Measurements from ENCODE around the gene STX8.
"Not testable (repeated sequence)": the region's sequence is repeated elsewhere in the genome, so short reads cannot be mapped to it uniquely, and the experiment has no call there.

The STX8 gene

GRCh38 chr17:9287306-9287705 is 288.3 kb downstream of the STX8 start:
- DNase-seq = no peak

DNA sequence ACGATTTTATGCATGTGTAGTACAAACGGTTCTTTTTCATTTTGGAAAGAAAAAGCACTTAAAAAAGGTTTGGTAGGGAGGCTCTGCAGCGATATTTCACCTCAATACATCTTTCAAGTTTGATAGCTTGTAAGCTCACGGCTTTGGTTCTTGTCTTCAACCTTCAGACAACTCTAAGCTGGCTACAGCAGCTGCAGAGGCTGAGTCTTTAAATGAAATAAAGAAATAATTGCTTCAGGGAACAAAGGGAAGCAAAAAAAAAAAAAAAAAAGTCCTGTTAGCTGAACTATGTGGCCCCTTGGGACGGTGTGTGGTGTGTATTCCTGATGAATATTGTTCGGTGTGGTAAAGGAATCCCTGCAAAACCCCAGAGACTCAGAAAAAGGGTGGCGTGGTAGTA is 289.2 kb downstream of the STX8 start:
- DNase-seq = no peak

DNA sequence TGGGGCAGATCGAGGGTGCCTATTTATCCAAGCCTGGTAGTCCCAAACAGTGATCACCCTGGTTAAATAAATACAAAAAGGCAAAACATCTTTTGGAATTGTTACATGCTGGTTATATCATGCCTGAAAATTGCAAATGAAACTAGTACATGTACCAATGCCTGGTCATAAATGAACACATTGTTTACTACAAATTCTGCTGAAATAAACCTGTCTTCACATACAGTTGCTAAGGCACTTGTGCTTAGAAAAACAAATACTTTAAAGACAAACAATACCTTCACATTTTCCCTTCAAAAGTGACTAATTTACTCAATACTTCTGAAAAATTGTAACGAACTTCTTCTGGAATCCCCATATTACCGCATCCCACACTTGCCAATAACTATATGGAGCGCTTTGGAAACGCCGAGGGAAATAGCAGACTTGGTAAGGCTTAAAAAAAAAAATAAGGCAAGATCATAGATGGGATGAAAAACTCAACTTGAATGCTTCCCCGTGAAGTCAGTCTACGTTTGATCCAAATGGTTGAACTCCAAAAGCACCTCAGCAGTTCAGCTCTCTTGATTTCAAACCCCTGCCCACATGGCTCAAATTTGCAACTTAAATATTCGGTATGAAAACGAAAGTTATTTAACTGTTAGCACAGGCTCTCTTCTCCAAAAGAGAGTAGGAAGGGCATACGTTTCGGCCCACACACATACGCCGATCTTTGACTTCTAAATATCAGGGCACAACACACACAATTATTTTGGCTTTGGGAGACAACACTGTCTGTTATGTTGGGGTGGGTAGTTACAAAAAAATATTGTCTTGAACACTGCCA is 289.8 kb downstream of the STX8 start:
- DNase-seq = no peak

GRCh38 chr17:9284884-9285283 is 290.7 kb downstream of the STX8 start:
- DNase-seq = no peak

DNA sequence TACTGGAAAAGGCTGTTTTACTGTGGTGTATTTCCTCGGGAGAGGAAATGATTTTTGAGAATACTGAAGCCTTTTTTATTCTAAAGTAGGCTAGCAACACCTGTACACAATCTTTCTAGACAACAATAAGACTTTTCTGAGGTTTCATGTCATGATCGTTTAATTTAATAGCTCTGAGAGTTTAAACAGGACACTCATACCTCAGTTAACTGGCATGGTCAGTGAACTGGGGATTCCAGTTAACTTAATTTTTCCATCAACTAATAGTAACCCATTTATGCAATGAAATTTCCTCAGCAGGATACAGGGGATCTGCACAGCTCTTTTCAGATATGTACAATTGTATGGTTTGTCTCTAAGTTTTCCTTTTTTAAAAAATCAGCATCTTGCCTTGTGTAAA is 291.7 kb downstream of the STX8 start:
- DNase-seq = no peak

DNA sequence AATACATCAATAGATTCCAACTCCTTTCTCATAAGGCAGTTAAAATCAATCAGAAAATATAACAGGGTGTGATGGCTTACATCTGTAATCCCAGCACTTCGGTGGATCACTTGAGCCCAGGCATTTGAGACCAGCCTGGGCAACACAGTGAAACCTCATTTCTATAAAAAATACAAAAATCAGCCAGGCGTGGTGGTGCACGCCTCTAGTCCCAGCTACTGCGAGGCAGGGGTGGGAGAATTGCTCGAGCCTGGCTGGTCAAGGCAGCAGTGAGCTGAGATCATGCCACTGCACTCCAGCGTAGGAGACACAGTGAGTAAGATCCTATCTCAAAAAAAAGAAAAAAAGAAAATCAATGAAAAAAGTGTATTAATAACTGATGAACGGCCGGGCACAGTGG is 295.7 kb downstream of the STX8 start:
- DNase-seq = no peak

DNA sequence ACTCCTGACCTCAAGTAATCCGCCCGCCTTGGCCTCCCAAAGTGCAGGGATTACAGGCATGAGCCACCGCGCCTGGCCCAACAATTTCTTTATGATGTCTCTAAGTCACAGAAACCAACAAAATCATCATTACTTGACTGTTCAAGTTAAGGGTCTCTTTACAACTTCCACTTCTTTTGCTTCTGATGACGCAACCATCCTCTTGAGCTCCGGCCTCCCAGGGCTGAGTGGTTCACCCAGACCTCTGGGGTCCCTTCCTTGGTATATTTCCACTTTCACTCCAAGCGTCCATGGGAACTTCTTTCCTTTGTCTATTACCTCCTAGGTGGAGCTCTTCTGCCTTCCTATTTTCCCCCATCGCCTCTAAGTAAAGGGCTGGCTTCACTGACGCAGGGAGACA is 300.6 kb downstream of the STX8 start:
- DNase-seq = no peak

DNA sequence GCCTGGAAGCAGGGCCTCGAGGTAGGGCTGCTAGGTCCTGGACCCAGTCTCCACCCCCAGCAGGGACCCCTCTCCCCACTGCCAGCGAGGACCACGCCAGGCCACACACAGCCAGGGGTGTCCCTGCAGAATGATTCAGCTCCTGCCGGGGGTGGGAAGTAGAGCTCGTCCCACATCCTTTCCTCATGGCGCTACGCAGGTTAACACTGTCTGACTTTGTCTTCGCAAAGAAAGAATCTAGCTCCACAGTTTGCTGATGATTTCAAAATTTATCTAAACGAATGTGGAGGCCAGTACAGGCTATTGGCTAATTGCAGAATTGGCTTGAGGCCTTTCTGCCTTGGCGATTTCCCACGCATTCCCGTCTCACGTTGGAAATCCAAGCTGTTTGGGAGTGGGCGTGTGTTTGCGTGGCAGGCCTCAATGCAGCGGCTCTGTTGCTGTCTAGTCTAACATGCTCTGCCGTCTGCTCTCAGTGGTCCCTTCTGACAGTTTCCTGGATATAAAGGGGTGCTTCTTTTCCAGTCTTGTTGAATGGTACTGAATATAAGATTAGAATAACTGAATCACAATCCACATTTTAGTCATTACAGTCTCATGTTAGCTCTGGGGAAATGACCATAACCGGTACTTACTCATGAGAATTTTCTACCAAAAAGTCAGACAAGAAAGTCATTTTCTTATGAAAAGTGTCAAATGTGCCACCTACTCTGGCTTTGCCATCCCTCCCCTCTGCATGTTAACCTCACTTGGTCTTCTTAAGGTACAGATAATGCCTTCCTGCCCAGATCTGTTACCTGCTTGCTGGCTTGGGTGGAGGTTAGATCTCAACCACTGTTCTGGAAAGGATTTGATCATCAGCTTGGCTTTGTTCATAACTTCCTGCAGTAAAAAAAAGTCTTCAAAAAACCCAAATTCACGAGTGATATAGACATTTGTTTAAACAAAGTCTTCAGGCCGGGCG is 301.9 kb downstream of the STX8 start:
- peak; percentile 66 for DNase-seq

DNA sequence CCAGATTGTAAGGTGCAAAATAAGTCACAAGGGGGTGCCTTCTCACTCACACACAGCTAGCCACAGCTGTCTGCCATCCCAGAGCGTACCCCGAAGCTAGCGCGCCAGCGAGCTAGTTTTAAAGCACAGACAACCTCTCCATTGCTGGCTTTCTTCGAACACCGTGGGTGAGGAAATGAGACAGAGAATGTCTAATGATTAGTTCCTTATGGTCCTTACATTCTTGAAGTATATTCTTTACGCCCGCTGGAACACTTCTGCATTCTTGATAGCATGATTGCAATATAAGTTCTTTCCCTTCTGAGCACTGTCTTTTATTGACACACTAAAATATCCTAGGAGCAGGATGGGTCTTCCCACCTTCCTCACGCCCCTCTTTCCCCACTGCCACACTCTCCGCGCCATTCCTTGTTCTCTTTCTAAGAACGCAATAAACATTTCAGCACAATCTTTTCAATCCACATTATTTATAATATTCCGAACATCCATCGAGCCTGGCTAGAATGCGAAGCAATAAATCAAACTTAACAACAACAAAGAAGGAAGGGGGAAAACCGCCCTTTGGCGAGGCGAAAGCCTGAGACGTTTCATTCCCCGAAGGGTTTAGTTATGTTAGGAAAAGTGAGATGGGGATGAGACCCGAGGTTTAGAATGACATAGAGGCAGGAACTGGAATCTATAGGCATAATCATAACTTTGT is 303.0 kb downstream of the STX8 start:
- no peak for DNase-seq

DNA sequence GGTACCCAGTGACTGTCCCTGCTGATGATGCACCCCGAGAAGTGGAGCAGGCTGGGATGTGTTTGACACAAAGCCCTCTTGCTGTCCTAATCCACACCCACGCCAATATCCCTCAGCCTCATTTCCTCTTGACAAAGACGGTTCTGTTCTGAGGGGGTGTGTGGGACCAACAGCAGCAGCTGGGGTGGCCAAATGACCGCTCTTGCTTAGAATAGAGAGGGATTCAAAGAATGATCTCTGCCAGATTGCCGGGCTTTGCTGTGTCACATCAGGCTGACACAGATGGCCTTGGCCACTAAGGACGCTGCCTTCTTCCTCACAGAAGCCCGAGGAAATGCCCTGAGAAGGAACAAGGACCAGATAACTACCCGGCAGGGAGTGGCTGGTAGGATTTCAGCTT is 303.6 kb downstream of the STX8 start:
- no peak for DNase-seq

GRCh38 chr17:9270921-9271320 is 304.7 kb downstream of the STX8 start:
- DNase-seq = no peak

- DNase-seq = no peak
Observed at GRCh38 chr17:9269350-9270035, 306.1 kb downstream of the STX8 start.

GRCh38 chr17:9268546-9268945 is 307.1 kb downstream of the STX8 start:
- DNase-seq = no peak

DNA sequence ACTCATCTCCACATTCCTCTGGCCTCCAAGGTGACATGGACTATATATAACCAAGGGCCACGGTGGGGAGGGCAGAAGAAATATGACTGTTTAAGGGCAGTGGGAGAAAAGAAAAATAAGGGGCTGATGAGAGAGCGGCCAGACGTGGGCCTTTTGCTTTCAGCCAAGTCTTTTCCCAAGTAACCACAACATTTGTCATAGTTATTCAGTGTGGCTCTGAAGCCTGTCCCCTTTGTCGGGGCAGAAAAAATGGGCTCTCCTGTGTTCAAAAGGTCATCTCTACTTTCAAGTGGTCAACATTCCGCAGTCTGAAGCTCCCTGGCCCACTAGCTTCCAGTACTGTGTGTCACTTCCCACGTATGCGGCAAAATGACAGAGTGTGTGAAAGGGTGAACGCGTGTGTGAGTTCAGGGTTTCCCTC is 308.9 kb downstream of the STX8 start:
- DNase-seq = no peak

- no peak for DNase-seq
Observed at GRCh38 chr17:9266031-9266680, 309.5 kb downstream of the STX8 start.

GRCh38 chr17:9261081-9262012 is 314.3 kb downstream of the STX8 start:
- DNase-seq = no peak

DNA sequence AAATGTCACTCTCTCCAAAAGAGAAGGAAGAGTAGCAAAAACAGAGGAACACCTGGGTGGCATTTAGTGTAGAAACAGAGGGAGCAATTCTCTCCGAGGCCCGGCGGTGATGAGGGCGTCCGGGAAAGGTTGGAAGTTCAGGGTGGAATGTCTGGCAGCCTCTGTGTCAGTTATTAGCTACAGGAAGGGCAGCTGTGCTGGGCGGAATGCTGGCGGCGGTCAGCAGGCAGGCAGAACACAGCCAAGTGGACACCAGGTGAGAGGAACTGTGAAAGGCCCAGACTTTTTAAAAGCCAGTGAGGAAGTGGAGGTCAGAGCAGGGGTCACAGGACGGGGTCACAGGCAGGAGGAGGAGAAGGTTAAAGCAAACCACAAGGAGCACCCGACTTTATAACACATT is 316.2 kb downstream of the STX8 start:
- DNase-seq = no peak

DNA sequence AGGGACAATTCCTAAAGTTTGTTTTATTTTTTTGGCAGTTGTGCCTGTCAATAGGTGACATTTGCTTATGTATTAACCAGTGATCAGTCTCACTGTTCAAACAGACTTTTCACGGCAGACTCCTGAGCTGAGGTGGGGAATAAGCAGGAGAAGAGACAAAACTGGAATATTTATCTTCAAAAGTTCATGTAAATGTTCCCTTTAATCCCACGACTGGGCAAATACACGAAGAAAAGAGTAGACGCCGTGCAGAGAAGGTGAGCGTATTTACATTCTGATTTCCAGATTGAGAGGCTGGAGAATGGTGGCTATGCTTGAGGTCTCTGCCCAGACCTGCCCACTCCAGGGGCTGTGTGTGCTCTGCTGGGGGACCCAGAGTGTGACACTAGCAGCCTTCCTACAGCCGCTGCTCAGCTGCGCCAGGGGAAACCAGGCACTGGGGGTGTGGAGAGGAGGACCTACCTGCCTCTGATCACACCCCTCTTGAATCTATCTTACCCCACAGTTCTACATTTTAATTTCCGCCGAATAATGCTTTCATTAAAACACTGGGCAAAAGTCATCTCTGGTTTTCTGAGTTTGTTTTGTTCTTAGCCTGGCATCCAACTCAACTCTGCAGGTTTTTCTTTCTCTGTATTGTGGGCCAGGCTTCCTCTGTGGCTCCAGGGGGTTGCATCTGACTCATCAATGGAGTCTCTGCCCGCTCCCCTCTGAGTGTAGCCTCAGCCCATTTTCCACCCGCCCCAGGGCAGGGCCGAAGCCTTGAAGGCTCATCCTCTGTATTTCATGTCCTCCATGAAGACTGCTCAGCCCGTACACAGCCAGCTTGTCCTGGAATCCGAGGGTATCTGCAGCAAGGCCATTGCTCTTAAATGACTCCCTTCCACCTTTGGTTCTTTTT is 317.3 kb downstream of the STX8 start:
- no peak for DNase-seq

- not testable (repeated sequence) for DNase-seq
Observed at GRCh38 chr17:9257630-9257965, 318.0 kb downstream of the STX8 start.
